Measurements from ENCODE around the gene SOWAHD. TPM values are rescaled to one million over a fixed set of nuclear protein-coding genes. Genes with fewer than 3 reads are reported as not detected.

The SOWAHD gene
- total and polyA plus RNA-seq, 12 donors = 0.12 to 1.7 (median 0.36) TPM; not detected in 7

GRCh38 chrX:119721487-119721886 is 36.9 kb upstream of the SOWAHD start:
- H3K4me1 ChIP-seq = no peaks in the 10 kb centered on the region
- H3K9me3 ChIP-seq = no peaks in the 10 kb centered on the region
- WGBS, 2 donors = 75 to 77% methylated on average over 6 of the region's 6 CpGs
- H3K27me3 ChIP-seq = no peaks in the 10 kb centered on the region
- ATAC-seq (no peak), DNase-seq (no peak)
- TF ChIP-seq CTCF (IDR thresholded peaks at IDR 0.05) = no peak
- no peak overlapping the region for H3K4me3 ChIP-seq
- H3K27ac ChIP-seq = no peak overlapping the region
- no peaks in the 10 kb centered on the region for H3K36me3 ChIP-seq
- intact Hi-C loops (cut with DNase I) = loop anchor here in 4 of 10 donors (10.0 kb wide), 2 partner anchors 107 to 207 kb away; no protein-coding TSS in a partner anchor

GRCh38 chrX:119721926-119722325 is 36.5 kb upstream of the SOWAHD start:
- intact Hi-C loops (cut with DNase I) = loop anchor here in 4 of 10 donors (10.0 kb wide), 2 partner anchors 107 to 207 kb away; no protein-coding TSS in a partner anchor
- H3K4me1 ChIP-seq = no peaks in the 10 kb centered on the region
- no peaks in the 10 kb centered on the region for H3K27me3 ChIP-seq
- 97 to 100% methylated on average over 2 of the region's 2 CpGs for WGBS, 2 donors
- H3K36me3 ChIP-seq = no peaks in the 10 kb centered on the region
- no peaks in the 10 kb centered on the region for H3K9me3 ChIP-seq
- no peak overlapping the region for H3K4me3 ChIP-seq
- ATAC-seq (no peak), DNase-seq (no peak)
- no peak overlapping the region for H3K27ac ChIP-seq
- no peak for TF ChIP-seq CTCF (IDR thresholded peaks at IDR 0.05)

- intact Hi-C loops (cut with DNase I) = loop anchor here in 4 of 10 donors (10.0 kb wide), 2 partner anchors 112 to 212 kb away; no protein-coding TSS in a partner anchor
- 63 to 75% methylated on average over 7 of the region's 7 CpGs for WGBS, 2 donors
- no peak for TF ChIP-seq CTCF (IDR thresholded peaks at IDR 0.05)
- DNase-seq = no peak
- no peak overlapping the region for H3K4me3 ChIP-seq
- no peaks in the 10 kb centered on the region for H3K27me3 ChIP-seq
- H3K27ac ChIP-seq = no peak overlapping the region
- H3K9me3 ChIP-seq = no peaks in the 10 kb centered on the region
- no peak for ATAC-seq
- peaks cover 0 to 7% (median 0%) of the 10 kb centered on the region in 9 donors for H3K4me1 ChIP-seq
- H3K36me3 ChIP-seq = no peaks in the 10 kb centered on the region
These were observed 31.4 kb upstream of the SOWAHD start for GRCh38 chrX:119726900-119727555.

- WGBS, 2 donors = 58 to 76% methylated on average over 5 of the region's 5 CpGs
- no peak for ATAC-seq
- Histone ChIP-seq H3K9me3 (no peaks in the 10 kb centered on the region), H3K27ac (no peak overlapping the region), H3K27me3 (no peaks in the 10 kb centered on the region), H3K4me3 (no peak overlapping the region), H3K36me3 (no peaks in the 10 kb centered on the region), H3K4me1 (peaks cover 0 to 7% (median 0%) of the 10 kb centered on the region in 9 donors)
- no peak for DNase-seq
- intact Hi-C loops (cut with DNase I) = loop anchor here in 5 of 10 donors (2.0 to 10.0 kb wide), 3 partner anchors 114 to 214 kb away; no protein-coding TSS in a partner anchor
- TF ChIP-seq CTCF (IDR thresholded peaks at IDR 0.05) = no peak
These were observed 29.9 kb upstream of the SOWAHD start for GRCh38 chrX:119728487-119728886.

All from heart right ventricle (tissue), 16 donors.